Neural cell (in vitro differentiated cells): ENCODE results near the gene BMAL2. TPM values are rescaled to one million over a fixed set of nuclear protein-coding genes. Genes with fewer than 3 reads are reported as not detected.

Experiments
- H2AFZ ChIP-seq: fragments of 200-600, 300-800 bp; sonication (generic), shearing (Covaris generic); 2 replicates; pipeline ENCODE4 v1.6.0; 2014; ENCODE audit warnings: low read depth, mild to moderate bottlenecking, antibody characterized with exemption, low read length, moderate library complexity
- H3F3A ChIP-seq: fragments of 200-600 bp; shearing (Covaris generic); 2 replicates; pipeline ENCODE4 v1.6.1; 2016; ENCODE audit warnings: mild to moderate bottlenecking, moderate library complexity, mixed read lengths, antibody characterized with exemption, low read length; ENCODE audit not compliant: insufficient read depth, poor library complexity, severe bottlenecking
- H3K27ac ChIP-seq: fragments of 200-600, 300-800 bp; sonication (generic), shearing (Covaris generic); 2 replicates; pipeline ENCODE4 v1.5.1; 2014; ENCODE audit warnings: mild to moderate bottlenecking, low read length, moderate library complexity
- H3K27me3 ChIP-seq: fragments of 300-800, 200-600 bp; sonication (generic), shearing (Covaris generic); 2 replicates; pipeline ENCODE4 v1.6.0; 2014; ENCODE audit warnings: mild to moderate bottlenecking, low read depth, low read length, moderate library complexity; ENCODE audit not compliant: insufficient read depth
- H3K36me3 ChIP-seq: fragments of 300-800, 200-600 bp; sonication (generic), shearing (Covaris generic); 2 replicates; pipeline ENCODE4 v1.5.1; 2014; ENCODE audit warnings: mild to moderate bottlenecking, antibody characterized with exemption, low read length, moderate library complexity; ENCODE audit not compliant: insufficient read depth
- H3K4me2 ChIP-seq: fragments of 300-800, 200-600 bp; sonication (generic), shearing (Covaris generic); 2 replicates; pipeline ENCODE4 v1.6.0; 2014; ENCODE audit warnings: mild to moderate bottlenecking, low read length
- H3K4me3 ChIP-seq: fragments of 300-800, 200-600 bp; sonication (generic), shearing (Covaris generic); 2 replicates; pipeline ENCODE4 v1.5.1; 2014; ENCODE audit warnings: mild to moderate bottlenecking, low read length, moderate library complexity
- H3K79me2 ChIP-seq: fragments of 200-600 bp; shearing (Covaris generic); replicated peaks from 2 replicates; pipeline ENCODE4 v1.6.0; 2014; ENCODE audit warnings: mild to moderate bottlenecking, low read length, moderate library complexity; ENCODE audit not compliant: insufficient read depth
- H3K9ac ChIP-seq: fragments of 300-800, 200-600 bp; sonication (generic), shearing (Covaris generic); 2 replicates; pipeline ENCODE4 v1.6.1; 2016; ENCODE audit warnings: mild to moderate bottlenecking, low read length, mixed read lengths
- H3K9me2 ChIP-seq: fragments of 200-600 bp; shearing (Covaris generic); 2 replicates; pipeline ENCODE4 v1.6.1; 2016; ENCODE audit warnings: mild to moderate bottlenecking, low read length, mixed read lengths; ENCODE audit not compliant: insufficient read depth
- H3K9me3 ChIP-seq: fragments of 200-600, 300-800 bp; sonication (generic), shearing (Covaris generic); 2 replicates; pipeline ENCODE4 v1.6.1; 2016; ENCODE audit warnings: mild to moderate bottlenecking, mixed run types, low read length, moderate library complexity, mixed read lengths
- H4K20me1 ChIP-seq: fragments of 200-600 bp; shearing (Covaris generic); 2 replicates; pipeline ENCODE4 v1.6.1; 2016; ENCODE audit warnings: mild to moderate bottlenecking, mixed run types; ENCODE audit not compliant: insufficient read depth
- CTCF ChIP-seq: fragments of 450-650 bp; IDR thresholded peaks from 2 replicates; pipeline ENCODE4 v1.5.1; 2014; ENCODE audit warnings: antibody characterized with exemption, mild to moderate bottlenecking, moderate library complexity; ENCODE audit not compliant: poor library complexity, severe bottlenecking
- EP300 ChIP-seq: fragments of 450-650 bp; conservative IDR thresholded peaks from 2 replicates; pipeline ENCODE4 v1.6.1; 2014; ENCODE audit warnings: antibody characterized with exemption, mild to moderate bottlenecking, moderate library complexity; ENCODE audit not compliant: poor library complexity, severe bottlenecking
- EZH2 ChIP-seq: fragments of 200-600, 300-800 bp; shearing (Covaris generic), sonication (generic); IDR thresholded peaks from 2 replicates; pipeline ENCODE4 v1.6.1; 2014; ENCODE audit warnings: antibody characterized with exemption, low read length, borderline replicate concordance, mild to moderate bottlenecking; ENCODE audit not compliant: insufficient read depth, poor library complexity, severe bottlenecking
- MXI1 ChIP-seq: fragments of 450-650 bp; conservative IDR thresholded peaks from 2 replicates; pipeline ENCODE4 v1.6.1; 2014; ENCODE audit warnings: antibody characterized with exemption, mild to moderate bottlenecking; ENCODE audit not compliant: poor library complexity, severe bottlenecking
- POLR2AphosphoS5 ChIP-seq: IDR thresholded peaks from 2 replicates; pipeline ENCODE4 v1.6.1; 2012
- RAD21 ChIP-seq: fragments of 450-650 bp; conservative IDR thresholded peaks from 2 replicates; pipeline ENCODE4 v1.6.1; 2014; ENCODE audit warnings: antibody characterized with exemption, mild to moderate bottlenecking, moderate library complexity
- REST ChIP-seq: IDR thresholded peaks from 2 replicates; pipeline ENCODE4 v1.6.1; 2012; ENCODE audit warnings: borderline replicate concordance
- SMC3 ChIP-seq: fragments of 450-650 bp; conservative IDR thresholded peaks from 2 replicates; pipeline ENCODE4 v1.6.1; 2014; ENCODE audit warnings: antibody characterized with exemption, mild to moderate bottlenecking, moderate library complexity; ENCODE audit not compliant: poor library complexity
- TAF1 ChIP-seq: IDR thresholded peaks from 2 replicates; pipeline ENCODE4 v1.6.1; 2012; ENCODE audit warnings: low read depth
- polyA plus RNA-seq: library from polyadenylated mRNA; depleted of rRNA; stranded (reverse); fragments of >200 nt; gene quantifications from 2 replicates; pipeline ENCODE4 v1.2.3, GENCODE V29; 2014

BMAL2 gene
- polyA plus RNA-seq, 1 donor from 2014 or later = 9.8 TPM

GRCh38 chr12:27284751-27285150 lies 47.9 kb upstream of the BMAL2 start:
- no peak for TF ChIP-seq EZH2
- no peak for TF ChIP-seq EP300
- no peak for TF ChIP-seq MXI1
- no peak for TF ChIP-seq TAF1
- Histone ChIP-seq H2AFZ (no peak overlapping the region), H3K36me3 (no peaks in the 10 kb centered on the region), H3F3A (no peaks in the 10 kb centered on the region), H4K20me1 (no peaks in the 10 kb centered on the region), H3K9ac (no peak overlapping the region), H3K9me3 (no peaks in the 10 kb centered on the region), H3K79me2 (no peaks in the 10 kb centered on the region), H3K9me2 (no peaks in the 10 kb centered on the region), H3K4me3 (no peak overlapping the region), H3K27ac (no peak overlapping the region), H3K4me2 (no peak overlapping the region), H3K27me3 (no peaks in the 10 kb centered on the region)

GRCh38 chr12:27285403-27285802 lies 47.2 kb upstream of the BMAL2 start:
- H4K20me1 ChIP-seq = no peaks in the 10 kb centered on the region
- H3F3A ChIP-seq = no peaks in the 10 kb centered on the region
- no peak overlapping the region for H3K9ac ChIP-seq
- H3K27me3 ChIP-seq = no peaks in the 10 kb centered on the region
- H3K4me2 ChIP-seq = no peak overlapping the region
- H3K9me3 ChIP-seq = no peaks in the 10 kb centered on the region
- H3K4me3 ChIP-seq = no peak overlapping the region
- no peaks in the 10 kb centered on the region for H3K9me2 ChIP-seq
- H3K79me2 ChIP-seq = no peaks in the 10 kb centered on the region
- no peak for TF ChIP-seq SMC3
- TF ChIP-seq MXI1 = no peak
- TF ChIP-seq RAD21 = no peak
- no peaks in the 10 kb centered on the region for H3K36me3 ChIP-seq
- no peak overlapping the region for H3K27ac ChIP-seq
- no peak overlapping the region for H2AFZ ChIP-seq

- TF ChIP-seq POLR2AphosphoS5 = no peak
- Histone ChIP-seq H3K79me2 (no peaks in the 10 kb centered on the region), H4K20me1 (no peaks in the 10 kb centered on the region)
These were observed 43.2 kb upstream of the BMAL2 start for GRCh38 chr12:27289414-27289813.

GRCh38 chr12:27290501-27291168 lies 42.0 kb upstream of the BMAL2 start:
- no peaks in the 10 kb centered on the region for H3K9me3 ChIP-seq
- no peak overlapping the region for H3K27ac ChIP-seq
- H3K36me3 ChIP-seq = no peaks in the 10 kb centered on the region
- no peak overlapping the region for H3K4me2 ChIP-seq
- H2AFZ ChIP-seq = no peak overlapping the region
- no peaks in the 10 kb centered on the region for H4K20me1 ChIP-seq
- H3K9me2 ChIP-seq = no peaks in the 10 kb centered on the region
- TF ChIP-seq TAF1 (no peak), SMC3 (no peak), MXI1 (no peak), CTCF (no peak), EZH2 (no peak), EP300 (no peak), REST (no peak), RAD21 (no peak), POLR2AphosphoS5 (no peak)
- H3F3A ChIP-seq = no peaks in the 10 kb centered on the region
- no peaks in the 10 kb centered on the region for H3K27me3 ChIP-seq
- H3K9ac ChIP-seq = no peak overlapping the region
- no peaks in the 10 kb centered on the region for H3K79me2 ChIP-seq
- no peak overlapping the region for H3K4me3 ChIP-seq

More at GRCh38 chr12:27289414-27289813, 43.2 kb upstream of the BMAL2 start:
- H3K4me2 ChIP-seq = no peak overlapping the region
- no peaks in the 10 kb centered on the region for H3F3A ChIP-seq
- no peak overlapping the region for H3K27ac ChIP-seq
- H3K36me3 ChIP-seq = no peaks in the 10 kb centered on the region
- no peaks in the 10 kb centered on the region for H3K9me2 ChIP-seq
- no peak overlapping the region for H3K4me3 ChIP-seq
- H2AFZ ChIP-seq = no peak overlapping the region
- no peak overlapping the region for H3K9ac ChIP-seq
- H3K9me3 ChIP-seq = no peaks in the 10 kb centered on the region
- no peaks in the 10 kb centered on the region for H3K27me3 ChIP-seq
